HG03103 (cell line): ENCODE results near the gene NPBWR2.
A peak's percentile ranks its signal among the peaks of the same experiment; 100 is the strongest.

Experiments used
- ATAC-seq: cut with Tn5 transposase; IDR thresholded peaks from one replicate; pipeline ENCODE4 v1.9.1; 2021; ENCODE audit warnings: low read depth; ENCODE audit not compliant: unreplicated experiment

The NPBWR2 gene

DNA sequence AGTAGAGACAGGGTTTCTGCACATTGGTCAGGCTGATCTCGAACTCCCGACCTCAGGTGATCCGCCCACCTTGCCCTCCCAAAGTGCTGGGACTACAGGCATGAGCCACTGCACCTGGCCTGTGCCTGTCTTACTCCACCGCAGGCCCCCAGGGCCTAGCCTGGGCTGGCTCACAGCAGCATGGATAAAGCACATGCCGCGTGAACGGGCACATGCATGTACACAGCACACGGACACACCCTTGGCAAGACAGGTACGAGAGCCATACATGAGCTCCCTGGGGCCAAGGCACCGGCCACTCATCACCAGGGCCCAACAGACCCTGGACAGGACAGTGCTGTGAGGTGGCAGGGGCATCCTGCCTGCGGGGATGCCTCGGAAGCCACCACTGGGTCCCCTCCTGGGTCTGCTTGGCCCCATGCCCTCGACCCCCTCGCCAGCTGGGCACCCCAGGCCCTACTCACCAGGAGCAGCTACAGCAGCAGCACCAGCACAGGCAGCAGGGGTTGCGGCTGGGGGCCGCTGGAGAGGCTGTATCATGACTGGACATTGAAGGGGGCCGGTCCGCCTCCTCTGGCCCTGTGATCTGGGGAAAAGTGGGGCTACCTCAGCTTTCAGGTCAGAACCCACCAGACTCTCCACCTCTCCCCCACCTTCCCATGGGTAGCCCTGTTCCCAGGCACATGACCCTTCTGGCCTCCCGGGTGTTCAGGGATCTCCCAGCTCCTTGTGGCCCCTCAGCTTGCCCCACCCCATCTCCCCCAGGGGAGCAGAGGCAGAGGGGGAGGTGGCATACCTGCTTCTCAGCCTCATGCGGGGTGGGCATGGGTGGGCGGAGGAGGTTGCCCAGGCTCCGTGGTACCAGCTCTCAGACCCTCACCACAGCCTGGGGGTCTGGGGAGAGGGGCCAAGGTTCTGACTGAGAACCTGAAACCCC is 31.0 kb downstream of the NPBWR2 start:
- ATAC-seq = no peak

DNA sequence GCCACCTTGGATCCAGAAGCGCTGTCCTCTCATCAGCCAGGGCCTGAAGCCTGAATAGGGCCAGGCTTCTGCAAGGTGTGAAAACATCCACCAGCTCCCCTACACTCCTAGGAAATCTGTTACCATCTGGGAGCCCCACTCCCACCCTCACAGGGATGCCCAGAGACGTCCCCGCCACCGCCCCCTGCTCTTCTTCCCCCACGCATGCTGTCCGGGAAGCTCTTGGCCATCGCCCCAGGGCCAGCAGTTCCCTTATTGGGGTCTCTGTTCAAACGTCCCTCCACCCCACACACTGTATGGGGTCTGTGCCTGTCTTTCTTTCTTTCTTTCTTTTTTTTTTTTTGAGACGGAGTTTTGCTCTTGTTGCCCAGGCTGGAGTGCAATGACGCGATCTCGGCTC is 31.8 kb downstream of the NPBWR2 start:
- no peak for ATAC-seq

DNA sequence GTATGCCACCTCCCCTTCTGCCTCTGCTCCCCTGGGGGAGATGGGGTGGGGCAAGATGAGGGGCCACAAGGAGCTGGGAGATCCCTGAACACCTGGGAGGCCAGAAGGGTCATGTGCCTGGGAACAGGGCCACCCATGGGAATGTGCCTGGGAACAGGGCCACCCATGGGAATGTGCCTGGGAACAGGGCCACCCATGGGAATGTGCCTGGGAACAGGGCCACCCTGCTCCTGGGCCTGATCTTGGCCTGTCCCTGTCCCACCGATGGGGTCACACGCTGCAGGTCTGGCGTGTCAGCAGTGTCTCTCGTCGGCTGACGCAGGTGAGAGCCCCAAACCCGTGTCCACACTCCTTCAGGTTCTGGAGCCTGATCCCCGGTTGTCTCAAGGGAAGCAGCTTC is 32.4 kb downstream of the NPBWR2 start:
- ATAC-seq = no peak

DNA sequence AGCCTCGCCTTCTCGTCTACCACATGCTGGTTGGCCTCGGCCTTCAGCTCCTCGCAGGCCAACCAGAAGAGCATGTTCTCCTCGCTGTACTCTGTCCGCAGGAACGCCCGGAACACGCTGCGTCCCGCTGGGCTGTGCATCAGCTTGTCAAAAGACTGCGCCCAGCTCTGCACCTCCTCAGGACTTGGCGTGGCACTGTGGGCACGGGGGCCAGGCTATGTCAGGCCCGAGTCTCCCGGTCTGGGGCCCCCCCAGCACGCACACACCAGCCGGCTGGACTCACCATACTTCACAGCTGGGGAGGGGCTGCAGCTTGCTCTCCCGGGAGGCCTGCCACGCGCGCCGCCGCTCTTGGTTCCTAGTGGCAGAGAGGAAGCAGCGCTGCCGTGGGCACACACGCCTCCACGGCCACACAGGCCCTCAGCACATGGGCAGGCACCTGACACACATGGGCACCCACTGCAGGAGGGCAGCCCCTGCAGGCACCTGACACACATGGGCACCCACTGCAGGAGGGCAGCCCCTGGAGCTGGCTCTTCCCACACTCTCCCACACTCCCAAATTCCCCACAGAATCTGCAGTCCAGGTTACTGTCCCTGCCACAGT is 33.1 kb downstream of the NPBWR2 start:
- no peak for ATAC-seq

DNA sequence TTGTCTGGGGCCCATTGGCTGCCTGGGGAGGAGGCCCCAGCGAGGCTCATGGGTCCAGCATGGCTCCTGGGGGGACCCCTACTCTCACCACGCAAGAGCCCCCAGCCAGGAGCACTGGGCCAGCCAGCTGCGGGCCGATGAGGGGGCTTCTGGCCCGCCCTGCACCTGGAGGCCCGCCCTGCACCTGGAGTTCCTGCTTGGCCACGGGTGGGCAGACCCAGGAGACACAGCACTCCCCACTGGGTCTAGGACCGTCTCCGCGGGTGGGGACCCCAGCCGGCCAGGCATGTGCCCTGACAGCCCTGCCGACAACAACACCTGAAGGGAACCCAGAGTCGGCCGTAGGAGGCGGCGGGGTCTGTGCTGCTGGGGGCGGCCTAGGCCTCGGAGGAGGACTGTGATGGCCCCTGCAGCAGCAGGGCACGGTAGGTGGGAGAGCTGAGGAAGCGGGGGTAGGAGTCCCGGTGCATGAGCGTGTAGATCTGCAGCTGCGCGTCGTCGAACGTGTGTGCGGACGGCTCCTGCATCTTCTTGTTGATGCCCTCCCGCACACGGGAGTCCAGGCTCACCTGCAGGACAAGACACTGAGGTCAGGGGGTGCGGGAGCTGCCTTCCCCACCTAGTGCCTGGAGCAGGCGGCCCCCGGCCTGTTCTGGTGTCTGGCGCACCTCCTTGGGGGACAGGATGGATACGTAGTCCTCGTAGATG is 33.7 kb downstream of the NPBWR2 start:
- ATAC-seq = no peak

DNA sequence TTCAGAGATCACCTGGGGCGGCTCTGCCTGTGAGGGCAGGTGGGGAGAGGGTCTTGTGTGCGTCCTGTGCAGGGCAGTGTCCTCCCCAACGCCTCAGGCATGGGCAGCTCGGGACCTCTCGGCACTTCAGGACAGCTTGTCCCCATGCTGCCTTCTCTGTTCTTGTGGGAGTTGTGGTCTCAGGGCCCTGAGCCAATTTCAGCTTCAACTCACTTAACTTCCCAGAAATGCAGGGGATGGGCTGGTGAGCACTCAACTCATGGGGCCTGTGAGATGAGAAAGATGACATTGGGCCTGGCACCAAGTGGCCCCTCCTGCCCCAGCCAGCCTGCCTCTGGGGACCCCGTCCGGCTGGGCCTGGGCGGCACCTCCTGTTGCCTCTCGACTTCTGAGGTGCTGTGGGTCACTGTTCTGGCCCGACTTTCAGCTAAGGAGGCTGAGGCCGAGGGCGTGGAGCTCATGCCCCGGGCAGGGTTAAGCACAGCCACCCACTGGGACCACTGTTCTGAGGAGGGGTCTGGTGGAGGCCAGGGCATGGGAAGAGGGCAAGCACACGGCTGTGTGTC is 34.8 kb downstream of the NPBWR2 start:
- ATAC-seq = no peak

DNA sequence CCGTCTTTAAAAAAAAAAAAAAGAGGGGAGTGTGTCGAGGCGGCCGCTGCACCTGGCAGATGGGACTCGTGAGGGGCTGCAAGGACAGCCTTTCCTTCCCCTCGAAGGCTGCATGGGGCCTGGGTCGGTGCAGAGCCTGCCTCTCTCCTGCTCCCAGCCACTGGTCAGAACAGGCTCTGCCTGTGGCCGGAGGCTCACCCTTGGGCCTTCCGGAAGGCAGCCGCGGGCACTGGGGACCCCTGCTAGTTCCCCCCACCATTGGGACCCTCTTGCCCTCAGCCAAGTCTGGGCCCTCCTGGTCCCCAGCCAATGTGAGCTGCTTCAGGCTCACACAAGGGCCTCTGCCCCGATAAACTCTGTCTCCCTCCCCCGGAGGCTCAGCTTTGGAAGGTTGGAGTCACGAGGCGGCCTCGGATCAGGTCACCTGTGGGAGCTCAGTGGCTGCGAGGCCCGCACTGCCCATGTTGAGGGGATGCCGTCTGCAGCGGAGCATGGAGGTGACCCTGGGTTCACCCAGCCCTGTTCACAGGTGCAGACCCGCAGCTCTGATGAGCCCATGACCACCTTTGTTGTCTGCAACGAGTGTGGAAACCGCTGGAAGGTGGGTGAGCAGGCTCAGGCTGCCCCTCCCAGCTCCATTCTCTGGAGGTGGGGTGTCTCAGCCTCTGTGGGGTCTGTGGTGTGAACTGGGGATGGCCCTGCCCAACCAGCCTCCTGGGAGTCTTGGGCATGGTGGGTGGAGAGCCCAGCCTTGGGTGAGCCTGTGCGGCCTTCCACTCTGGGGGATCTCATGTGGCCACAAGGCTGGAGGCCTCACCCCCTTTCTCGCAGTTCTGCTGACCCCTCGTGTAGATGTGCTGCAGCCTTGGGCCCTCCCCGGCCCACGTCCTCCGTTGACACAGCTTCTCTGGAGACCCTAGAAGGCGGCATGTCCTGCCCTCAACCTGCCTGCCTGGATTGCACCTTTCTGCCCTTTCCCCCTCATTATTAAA is 35.7 kb downstream of the NPBWR2 start:
- ATAC-seq = no peak

DNA sequence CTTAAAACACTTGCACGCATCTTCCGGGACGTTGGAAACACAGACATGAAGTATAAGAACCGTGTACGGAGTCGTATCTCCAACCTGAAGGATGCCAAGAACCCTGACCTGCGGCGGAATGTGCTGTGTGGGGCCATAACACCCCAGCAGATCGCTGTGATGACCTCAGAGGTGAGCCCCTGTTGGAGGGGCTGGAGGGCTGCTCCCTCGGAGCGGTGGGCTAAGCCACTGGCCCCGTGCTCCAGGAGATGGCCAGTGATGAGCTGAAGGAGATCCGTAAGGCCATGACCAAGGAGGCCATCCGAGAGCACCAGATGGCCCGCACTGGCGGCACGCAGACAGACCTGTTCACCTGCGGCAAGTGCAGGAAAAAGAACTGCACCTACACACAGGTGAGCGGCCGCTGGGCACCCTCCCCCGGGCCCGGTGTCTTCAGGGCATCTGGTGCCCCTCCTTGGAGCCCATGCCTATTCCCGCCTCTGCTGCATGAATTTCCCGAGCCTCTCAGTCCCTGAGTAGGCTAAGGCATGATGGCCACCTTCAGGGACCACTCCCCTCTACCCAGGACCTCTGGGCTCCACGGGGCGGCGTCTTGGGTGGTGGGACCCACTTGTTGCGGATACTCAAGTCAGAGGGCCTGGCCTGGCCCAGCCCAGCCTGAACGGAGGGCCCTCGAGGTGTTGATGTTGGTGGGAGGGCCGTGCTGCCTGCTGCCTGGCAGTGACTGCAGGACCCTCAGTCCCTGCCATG is 36.9 kb downstream of the NPBWR2 start:
- no peak for ATAC-seq

DNA sequence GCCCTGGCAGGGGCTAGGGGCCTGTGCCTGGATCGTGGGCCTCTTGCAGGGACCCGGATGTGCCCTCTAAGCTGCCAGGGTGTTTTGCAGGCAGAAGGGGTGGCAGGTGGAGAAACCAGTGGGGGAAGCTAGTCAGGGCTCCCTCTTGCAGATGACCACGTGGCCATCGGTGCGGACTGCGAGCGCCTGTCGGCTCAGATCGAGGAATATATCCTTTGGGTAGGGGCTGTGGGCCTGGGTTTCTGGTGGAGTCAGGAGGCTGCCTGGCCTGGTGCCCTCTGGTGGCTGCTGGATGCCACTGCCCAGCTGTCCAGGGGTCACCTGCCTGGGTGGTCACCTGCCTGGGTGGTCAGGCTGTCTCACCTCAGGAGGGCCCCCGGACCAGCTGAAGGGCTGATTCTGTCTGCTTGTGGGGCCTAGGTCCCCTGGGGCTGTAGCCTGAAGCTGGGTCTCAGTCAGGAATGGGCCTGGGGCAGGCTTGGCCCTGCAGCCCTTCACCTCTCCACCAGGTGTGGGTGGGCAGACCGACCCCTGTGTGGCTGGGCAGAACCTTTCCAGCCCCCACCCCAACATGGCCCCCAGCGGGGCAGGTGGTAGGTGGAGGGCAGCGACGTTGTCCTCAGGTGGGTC is 37.6 kb downstream of the NPBWR2 start:
- no peak for ATAC-seq

DNA sequence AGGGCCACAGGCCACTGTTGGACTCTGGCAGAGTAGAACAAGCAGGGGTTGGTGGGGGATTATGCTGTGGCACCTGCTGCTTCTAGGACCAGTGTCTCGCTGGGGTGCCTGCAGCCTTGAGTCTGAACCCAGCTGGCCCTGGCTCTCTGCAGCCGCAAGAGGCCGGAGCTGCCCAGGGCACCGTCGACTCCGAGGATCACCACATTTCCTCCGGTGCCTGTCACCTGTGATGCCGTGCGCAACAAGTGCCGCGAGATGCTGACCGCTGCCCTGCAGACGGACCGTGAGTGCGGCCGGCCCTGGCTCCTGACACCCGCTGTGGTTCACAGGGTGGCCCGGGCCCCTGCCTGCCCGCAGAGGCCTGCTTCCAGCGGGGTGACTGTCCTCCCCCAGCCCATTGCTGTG is 38.2 kb downstream of the NPBWR2 start:
- ATAC-seq = no peak

DNA sequence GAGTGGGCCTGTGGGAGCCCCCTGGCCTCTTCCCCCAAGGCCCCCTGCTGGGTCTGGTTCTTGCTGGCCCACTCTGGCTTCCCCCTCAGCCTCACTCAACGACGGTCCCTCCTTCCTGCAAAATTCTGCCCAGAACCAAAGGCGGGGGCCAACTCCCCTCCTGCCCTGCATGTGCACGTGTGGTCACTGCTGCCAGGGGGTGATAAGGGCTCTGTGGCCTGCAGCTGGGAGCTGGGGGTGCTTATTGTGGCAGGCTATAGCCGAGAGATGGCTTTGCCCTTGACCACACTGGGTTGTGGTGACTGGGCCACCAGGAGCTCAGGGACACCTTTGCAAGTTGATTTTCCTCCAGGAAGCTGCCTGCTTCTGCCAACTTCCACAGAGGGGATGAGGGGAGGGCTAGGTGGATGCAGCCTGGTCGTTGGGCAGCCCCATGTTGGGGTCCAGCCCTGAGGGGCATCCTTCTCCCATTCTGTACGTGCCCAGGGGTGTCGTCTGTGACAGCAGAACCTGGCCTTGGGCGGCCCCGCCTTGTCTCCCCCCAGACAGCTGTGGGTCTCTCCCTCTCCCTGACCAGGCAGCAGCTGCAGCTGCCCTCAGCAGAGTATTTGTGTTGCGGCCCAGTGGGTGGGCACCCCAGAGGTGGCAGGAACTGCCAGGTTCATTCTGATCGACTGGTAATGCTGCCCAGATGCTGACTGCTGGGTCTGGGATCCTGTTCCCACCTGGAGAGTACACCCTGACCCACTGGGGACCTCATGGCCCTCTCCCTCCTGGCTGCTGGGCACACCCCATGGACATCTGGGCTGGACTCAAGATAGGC is 38.8 kb downstream of the NPBWR2 start:
- ATAC-seq = no peak

DNA sequence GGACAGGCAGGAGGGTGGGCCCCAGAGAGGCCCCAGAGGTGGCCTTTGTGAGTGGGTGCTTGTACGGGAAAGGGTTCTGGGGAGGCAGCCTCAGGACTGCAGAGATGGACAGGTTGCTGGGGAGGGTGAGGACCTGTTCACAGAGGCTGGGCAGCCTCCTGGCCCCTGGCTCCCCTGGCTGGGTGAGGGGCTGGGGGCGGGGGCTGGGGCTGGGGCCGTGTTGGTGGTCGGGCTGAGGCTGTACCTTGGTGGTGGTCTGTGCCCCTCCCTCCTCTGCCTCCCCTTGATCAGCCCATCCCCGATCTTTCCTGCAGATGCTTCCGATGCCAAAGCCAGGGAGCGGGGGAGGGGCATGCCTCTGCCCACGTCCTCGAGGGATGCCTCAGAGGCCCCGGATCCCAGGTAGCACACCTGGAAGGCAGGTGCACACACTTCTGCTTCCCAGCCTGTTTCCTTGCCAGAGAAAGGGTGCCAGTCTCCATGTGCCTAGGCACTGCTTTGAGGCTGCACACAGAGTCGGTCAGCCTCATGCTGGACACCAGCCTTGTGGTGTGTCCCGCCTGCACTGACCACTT is 39.5 kb downstream of the NPBWR2 start:
- no peak for ATAC-seq

DNA sequence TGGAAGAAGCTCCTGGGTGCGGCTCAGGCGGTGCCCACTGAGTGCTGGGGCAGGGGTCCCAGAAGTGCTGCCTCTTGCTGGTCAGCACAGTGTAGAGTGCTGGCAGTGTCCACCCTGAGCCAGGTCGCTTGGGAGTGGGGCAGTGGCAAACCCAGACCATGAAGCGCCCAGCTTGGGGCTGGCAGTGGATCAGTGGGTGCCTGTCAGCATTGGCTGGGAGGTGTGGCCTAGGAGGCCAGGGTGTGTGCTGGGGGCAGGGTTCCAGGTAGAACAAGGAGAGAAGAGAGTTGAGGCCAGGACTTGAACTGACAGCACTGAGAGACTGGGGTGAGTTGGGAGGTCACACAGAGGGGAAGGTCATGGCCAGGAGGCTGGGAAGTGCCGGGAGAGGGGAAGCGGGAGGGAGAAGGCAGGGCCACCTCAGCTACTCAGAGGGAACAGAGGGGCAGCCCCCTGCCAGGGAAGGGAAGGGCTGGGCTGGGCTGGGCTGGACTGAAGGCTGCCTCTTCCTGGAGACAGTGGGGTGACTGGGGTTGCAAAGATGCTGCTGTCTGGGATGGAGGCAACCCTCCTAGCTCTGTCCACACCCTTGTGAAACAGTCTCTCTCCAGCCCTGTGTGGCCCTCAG is 40.2 kb downstream of the NPBWR2 start:
- no peak for ATAC-seq

DNA sequence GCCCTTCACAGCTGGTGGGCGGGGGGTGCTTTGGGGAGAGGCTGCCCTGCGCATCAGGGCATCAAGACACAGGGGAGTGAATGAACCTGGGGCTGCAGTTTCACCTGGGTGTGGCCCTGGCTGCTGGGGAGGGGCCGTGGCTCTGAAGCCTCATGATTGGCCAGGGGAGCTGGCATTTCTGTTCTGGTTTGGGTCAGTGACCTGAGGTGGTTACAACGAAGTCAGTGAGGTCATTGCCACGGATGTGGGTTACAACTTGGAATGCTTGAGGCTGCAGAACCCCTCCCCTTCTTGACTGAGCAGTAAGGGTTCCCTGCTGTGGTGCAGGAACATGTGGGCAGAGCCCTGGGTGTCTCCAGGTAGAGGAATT is 41.4 kb downstream of the NPBWR2 start:
- peak; percentile 36 for ATAC-seq

DNA sequence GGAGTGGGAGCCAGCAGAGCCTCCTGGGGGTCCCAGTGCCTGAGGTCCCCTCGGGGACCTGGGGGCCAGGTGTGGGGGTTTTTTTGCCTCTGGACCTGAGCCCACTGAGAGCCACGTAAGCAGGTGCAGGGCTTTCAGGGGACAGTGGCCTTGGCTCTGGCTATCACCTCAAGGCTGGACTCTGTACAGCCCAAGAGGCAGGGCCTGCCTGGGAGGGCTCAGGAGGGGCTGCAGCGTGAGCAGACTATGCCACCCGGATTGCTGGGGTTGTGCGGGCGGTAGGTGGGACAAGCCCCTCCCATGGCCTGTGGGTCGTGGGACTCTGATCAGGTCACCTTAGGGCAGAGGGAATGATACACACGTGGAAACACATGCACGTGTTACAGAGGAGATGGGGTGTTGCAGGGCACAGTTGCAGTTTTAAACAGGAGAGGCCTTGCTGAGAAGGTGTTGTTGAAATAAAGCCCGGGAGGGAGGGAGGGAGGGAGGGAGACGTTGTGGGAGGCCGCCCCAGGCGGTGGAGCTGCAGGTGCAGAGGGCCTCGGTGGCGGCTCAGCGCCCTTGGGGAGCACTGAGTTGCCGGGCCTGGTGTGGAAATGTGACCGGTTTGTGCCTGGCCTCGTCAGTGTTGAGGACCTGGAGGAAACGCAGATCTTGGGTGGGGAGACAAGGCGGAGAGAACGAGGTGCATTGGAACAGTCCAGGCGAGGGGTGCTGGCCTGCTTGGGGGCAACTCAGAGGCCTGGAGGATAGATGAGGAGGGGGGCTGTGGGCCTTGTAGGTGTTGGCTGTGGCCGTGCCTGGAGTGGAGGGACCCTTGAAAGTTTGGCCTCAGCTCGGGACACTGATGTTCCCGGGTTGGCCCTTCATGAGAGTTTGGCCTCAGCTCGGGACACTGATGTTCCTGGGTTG is 42.0 kb downstream of the NPBWR2 start:
- no peak for ATAC-seq

DNA sequence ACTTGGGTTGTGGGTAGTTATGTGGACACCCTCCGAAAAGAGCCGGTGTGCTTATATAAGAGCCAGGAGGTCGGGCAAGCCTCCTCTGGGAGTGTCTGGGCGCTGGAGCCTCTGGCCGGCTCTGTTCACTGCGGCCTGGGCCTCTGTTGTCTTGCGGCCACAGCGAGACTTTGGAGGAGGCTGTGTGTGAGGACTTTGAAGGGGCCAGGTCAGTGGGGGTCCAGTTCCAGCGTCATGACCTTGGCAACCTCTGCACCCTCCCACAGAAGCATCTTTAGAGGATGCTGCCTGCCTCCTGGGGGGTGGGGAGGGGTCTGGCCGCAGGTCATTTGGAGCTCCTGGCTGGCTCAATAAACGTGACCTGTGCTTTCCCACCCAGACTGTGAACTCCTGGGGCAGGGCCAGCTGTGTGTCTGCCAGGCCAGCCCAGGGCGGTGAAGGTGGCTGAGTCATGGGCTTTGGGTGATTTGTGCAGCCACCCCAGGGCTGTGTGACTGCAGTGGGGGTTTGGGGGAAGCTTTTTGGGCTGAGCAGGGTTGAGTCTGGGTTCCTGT is 43.1 kb downstream of the NPBWR2 start:
- no peak for ATAC-seq
